ENCODE measurements around the gene C8B. TPM values are rescaled to one million over a fixed set of nuclear protein-coding genes. Genes with fewer than 3 reads are reported as not detected.

The C8B gene
- not detected in 2 replicates for total RNA-seq (2021)
- long read RNA-seq, result 0 reads

GRCh38 chr1:56965916-56966697 is at the start of gene C8B:
C8B (minus strand) TSS chr1:56966015; CDS start chr1:56965948, 67 bp downstream.
- Histone ChIP-seq H2BK5ac (ENCODE audit: insufficient read length, low read length) (no peak within 1 kb of the TSS), H2AK5ac (ENCODE audit: insufficient read length, low read length) (no peak within 1 kb of the TSS), H3K27me3 (ENCODE audit: insufficient read depth, low read length) (no peaks in the 10 kb centered on the region), H2BK20ac (ENCODE audit: low read depth, low read length, poor library complexity, severe bottlenecking) (no peak within 1 kb of the TSS), H3K18ac (ENCODE audit: insufficient read length, low read depth, low read length) (no peak within 1 kb of the TSS), H4K5ac (ENCODE audit: insufficient read length, low read depth, low read length) (no peak within 1 kb of the TSS), H3K56ac (ENCODE audit: insufficient read length, low read depth, low read length) (no peak within 1 kb of the TSS), H3K4me1 (ENCODE audit: insufficient read depth, low read length) (no peaks in the 10 kb centered on the region), H2BK120ac (ENCODE audit: low read depth, low read length, poor library complexity, severe bottlenecking) (no peak within 1 kb of the TSS), H3K4ac (ENCODE audit: low read depth, low read length) (no peak within 1 kb of the TSS), H4K8ac (replicated peaks; ENCODE audit: insufficient read length, low read depth, low read length) (no peak within 1 kb of the TSS), H3K79me1 (ENCODE audit: insufficient read depth, low read depth, low read length, poor library complexity, severe bottlenecking) (no peaks in the 10 kb centered on the region), H3K23ac (ENCODE audit: insufficient read length, low read depth, low read length) (no peak within 1 kb of the TSS), H3K9ac (ENCODE audit: extremely low read depth, insufficient read length, low read length) (no peak within 1 kb of the TSS), H3K14ac (ENCODE audit: insufficient read depth, low read length) (no peak within 1 kb of the TSS), H3K9me3 (ENCODE audit: control insufficient read depth, low read depth, low read length) (no peaks in the 10 kb centered on the region), H4K20me1 (ENCODE audit: control insufficient read depth, insufficient read depth, insufficient read length) (no peaks in the 10 kb centered on the region), H2AFZ (ENCODE audit: low read length) (no peak within 1 kb of the TSS), H4K91ac (ENCODE audit: insufficient read length, low read depth, low read length) (no peak within 1 kb of the TSS), H3T11ph (ENCODE audit: low read length) (no peak within 1 kb of the TSS), H3K23me2 (ENCODE audit: insufficient read length, low read depth, low read length, poor library complexity, severe bottlenecking) (no peaks in the 10 kb centered on the region), H2BK15ac (ENCODE audit: low read depth, low read length) (no peak within 1 kb of the TSS), H3K4me2 (ENCODE audit: insufficient read depth, insufficient read length, low read length) (no peak within 1 kb of the TSS), H2BK12ac (ENCODE audit: insufficient read length, low read depth, low read length) (no peak within 1 kb of the TSS), H3K27ac (ENCODE audit: insufficient read length, low read depth, low read length) (no peak within 1 kb of the TSS), H3K79me2 (ENCODE audit: insufficient read depth, low read length) (no peaks in the 10 kb centered on the region)
- Mint-ChIP-seq H3K27ac (no peak within 1 kb of the TSS), H3K27me3 (ENCODE audit: low read depth) (peaks cover 2% of the 10 kb centered on the region; the same call in 1 of the 2 replicates), H3K4me1 (0 out of 4 replicates have a peak, but pooled peaks cover 0 to 5% of the 10 kb centered on the region in 2 experiments), H3K4me3 (no peak within 1 kb of the TSS), H3K9me3 (no peaks in the 10 kb centered on the region), H3K36me3 (ENCODE audit: insufficient read depth in 1 of 3, low read depth in 3 of 3) (no peaks in the 10 kb centered on the region)
- TF ChIP-seq, protein P1, sequence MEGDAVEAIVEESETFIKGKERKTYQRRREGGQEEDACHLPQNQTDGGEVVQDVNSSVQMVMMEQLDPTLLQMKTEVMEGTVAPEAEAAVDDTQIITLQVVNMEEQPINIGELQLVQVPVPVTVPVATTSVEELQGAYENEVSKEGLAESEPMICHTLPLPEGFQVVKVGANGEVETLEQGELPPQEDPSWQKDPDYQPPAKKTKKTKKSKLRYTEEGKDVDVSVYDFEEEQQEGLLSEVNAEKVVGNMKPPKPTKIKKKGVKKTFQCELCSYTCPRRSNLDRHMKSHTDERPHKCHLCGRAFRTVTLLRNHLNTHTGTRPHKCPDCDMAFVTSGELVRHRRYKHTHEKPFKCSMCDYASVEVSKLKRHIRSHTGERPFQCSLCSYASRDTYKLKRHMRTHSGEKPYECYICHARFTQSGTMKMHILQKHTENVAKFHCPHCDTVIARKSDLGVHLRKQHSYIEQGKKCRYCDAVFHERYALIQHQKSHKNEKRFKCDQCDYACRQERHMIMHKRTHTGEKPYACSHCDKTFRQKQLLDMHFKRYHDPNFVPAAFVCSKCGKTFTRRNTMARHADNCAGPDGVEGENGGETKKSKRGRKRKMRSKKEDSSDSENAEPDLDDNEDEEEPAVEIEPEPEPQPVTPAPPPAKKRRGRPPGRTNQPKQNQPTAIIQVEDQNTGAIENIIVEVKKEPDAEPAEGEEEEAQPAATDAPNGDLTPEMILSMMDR (conservative IDR thresholded peaks at IDR 0.05), result no peak
- no CpG with 5 or more reads among the region's 3 CpGs for WGBS (ENCODE audit: extremely low coverage, insufficient read length, low lambda C conversion rate)
- no peak for DNase-seq

Measured in H9 (cell line).